Retinal pigment epithelial cell (primary cell): ENCODE data around the gene PSKH1.
A peak's percentile ranks its signal among the peaks of the same experiment; 100 is the strongest.

Experiments
- DNase-seq: peaks from one replicate; pipeline ENCODE4 v3.0.0-alpha.2; 2010; ENCODE audit warnings: low read depth
- H3K4me3 ChIP-seq: 2 replicates; pipeline ENCODE4 v1.5.1; 2011; ENCODE audit warnings: mild to moderate bottlenecking, low read length, control low read depth, moderate library complexity
- CTCF ChIP-seq: conservative IDR thresholded peaks from 2 replicates; pipeline ENCODE4 v1.5.1; 2011; ENCODE audit warnings: low read depth, low read length, control low read depth, inconsistent platforms

Gene PSKH1

DNA sequence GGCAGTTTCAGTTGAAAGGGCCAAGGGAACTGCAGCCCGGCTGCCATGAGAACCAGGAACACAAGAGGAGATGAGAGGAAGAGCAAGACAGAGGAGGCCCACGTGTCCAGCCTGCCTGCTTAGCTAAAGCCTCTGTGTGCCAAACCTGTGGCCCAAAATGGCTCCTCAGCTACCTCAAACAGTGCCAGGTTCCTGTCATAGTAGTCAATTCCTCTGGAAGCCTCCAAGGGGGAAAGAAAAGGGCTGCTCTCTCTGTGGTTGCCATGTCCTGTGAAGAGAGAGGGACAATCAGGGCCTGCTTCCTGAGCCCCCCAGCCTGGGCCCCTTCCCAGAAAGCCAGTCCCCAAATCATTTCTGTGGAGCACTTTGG lies 70.2 kb downstream of the PSKH1 start:
- H3K4me3 ChIP-seq, result no peak overlapping the region
- no peak for DNase-seq
- no peak for TF ChIP-seq CTCF

GRCh38 chr16:67963662-67964321 lies 70.7 kb downstream of the PSKH1 start:
- DNase-seq, result no peak
- H3K4me3 ChIP-seq, result no peak overlapping the region
- no peak for TF ChIP-seq CTCF

GRCh38 chr16:67964477-67965131 lies 71.5 kb downstream of the PSKH1 start:
- TF ChIP-seq CTCF, result no peak
- no peak for DNase-seq
- no peak overlapping the region for H3K4me3 ChIP-seq

DNA sequence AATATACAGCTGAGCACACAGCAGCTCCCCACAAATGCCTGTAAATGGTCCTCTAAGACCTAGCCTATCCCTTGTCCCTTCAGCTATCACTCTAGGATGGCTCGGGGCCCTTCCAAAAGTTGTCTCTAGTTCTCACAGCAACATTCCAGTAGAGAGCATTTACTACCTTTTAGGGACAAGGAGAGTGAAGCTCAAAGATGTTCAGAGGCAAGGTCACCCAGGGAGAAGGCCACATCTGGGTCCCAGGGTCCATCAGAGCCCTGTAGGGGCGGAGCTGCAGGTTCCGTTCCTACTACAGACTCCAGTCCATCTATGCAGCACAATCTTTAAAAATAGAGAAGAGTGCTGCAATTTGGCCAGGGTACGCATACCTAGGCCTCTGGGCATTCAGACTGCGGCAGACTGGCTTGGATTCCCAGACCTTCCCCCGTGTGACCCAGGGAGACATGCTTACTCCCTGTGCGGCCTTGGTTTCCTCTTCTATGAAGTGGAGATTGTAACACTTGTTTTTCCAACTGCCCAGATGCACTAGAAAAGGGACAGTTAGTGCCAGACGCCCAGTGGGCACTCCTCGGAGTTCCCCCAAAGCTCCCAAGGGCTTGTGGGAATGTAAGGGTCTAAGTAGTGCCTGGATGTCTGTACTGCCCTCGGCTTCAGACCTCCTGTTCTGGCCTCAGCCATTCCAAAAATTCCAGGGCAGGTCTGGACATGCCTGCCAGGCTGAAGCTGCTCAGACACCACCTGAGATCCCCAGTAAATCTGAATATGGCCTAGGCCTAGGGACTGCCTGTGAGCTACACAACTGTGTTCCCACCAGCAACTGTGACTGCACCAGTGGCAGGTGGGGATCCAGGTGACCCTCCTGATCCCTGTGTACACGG lies 72.9 kb downstream of the PSKH1 start:
- H3K4me3 ChIP-seq, result peak overlapping the region; percentile 91
- no peak for DNase-seq
- TF ChIP-seq CTCF, result no peak

DNA sequence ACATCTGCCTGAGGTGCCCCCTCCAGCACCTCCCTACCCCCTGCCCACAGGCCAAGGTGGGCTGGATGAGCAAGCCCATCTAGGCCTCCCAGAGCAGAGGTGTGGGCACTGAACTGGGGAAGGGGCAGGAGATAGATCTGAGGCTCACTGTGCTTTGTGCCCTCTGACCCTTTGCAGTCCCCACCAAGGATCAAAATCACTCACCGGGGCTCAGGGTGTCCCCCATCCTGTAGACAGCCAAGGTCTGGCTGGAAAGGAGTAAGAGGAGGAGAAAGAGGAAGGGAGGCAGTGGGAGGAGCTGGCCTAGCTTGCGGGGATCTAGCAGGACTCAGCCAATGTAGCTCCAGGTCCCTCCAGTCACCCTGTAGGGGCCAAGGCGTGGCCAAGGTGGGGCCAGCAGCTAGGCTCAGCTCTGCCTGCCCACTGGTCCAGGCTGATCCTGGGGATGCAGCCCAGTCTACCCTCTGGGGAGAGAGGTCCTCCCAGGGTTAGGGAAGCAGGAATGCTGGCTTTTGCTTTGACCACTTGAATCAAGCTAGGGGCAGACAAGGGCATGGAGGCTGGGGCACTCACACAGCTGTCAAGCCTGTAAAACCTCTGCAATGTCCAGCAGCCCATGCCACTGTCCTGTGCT lies 73.6 kb downstream of the PSKH1 start:
- peak overlapping the region; percentile 91 for H3K4me3 ChIP-seq
- no peak for DNase-seq
- TF ChIP-seq CTCF, result no peak

DNA sequence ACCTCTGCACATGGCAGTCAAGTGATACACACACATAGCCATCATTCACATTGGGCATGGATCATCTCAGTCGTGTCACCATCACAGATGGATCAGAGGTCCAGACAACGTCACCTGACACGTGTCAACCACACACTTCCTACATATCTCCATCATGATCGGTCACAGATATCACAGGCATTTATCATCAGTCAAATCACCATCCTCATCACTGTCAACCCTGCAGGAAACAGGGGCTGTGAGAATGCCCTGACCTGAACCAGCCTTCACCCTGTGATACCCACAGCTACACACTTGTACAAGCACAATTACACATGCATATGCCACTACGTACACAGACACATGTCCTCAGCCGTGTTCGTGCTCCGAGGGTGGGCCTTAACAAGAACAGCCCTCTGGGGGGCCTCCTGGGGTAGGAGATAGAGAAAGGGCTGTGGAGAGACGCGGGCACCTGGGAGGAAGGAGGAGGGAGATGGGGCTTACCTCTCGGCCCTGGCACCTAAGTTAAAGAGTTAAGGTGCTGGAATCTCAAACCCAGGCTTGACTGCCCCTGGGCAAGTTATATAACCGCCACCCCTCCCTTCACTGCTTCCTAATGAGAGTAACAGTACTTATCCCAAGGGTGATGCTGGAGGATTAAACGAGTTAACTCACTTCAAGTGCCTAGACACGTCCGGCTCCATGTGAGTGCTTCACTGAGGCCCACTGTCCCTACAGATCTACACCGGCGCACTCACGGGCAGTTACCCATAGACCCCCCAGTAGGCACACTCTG lies 74.3 kb downstream of the PSKH1 start:
- H3K4me3 ChIP-seq, result peak overlapping the region; percentile 91
- TF ChIP-seq CTCF, result no peak
- DNase-seq, result peak; percentile 20
